ENCODE measurements around the gene CRX.

GRCh38 chr19:47826800-47827199, 5.1 kb downstream of the CRX start:
- TF ChIP-seq POLR2A (IDR thresholded peaks at IDR 0.05; ENCODE audit: low read depth, low read length) (no peak), TAF1 (IDR thresholded peaks at IDR 0.05; ENCODE audit: borderline replicate concordance, low read depth, low read length) (no peak)

Measured in GM12892 (cell line).